GM23248 (cell line): Measurements from ENCODE around the gene BCL7B. TPM values are rescaled to one million over a fixed set of nuclear protein-coding genes. Genes with fewer than 3 reads are reported as not detected.

Experiments
- DNase-seq: peaks from one replicate; pipeline ENCODE4 v3.0.0-alpha.2; 2015
- H2AFZ ChIP-seq: fragments of 200-600 bp; sonication (generic); 2 replicates; pipeline ENCODE4 v1.6.1; 2016; ENCODE audit warnings: antibody characterized with exemption
- H3F3A ChIP-seq: fragments of 200-600 bp; sonication (generic); 2 replicates; pipeline ENCODE4 v1.6.1; 2016; ENCODE audit warnings: mild to moderate bottlenecking, antibody characterized with exemption, mixed run types; ENCODE audit not compliant: insufficient read depth
- H3K27ac ChIP-seq: fragments of 200-600 bp; sonication (generic); 2 replicates; pipeline ENCODE4 v1.5.1; 2016; ENCODE audit warnings: mild to moderate bottlenecking
- H3K27me3 ChIP-seq: fragments of 200-600 bp; sonication (generic); replicated peaks from 2 replicates; pipeline ENCODE4 v1.6.1; 2016; ENCODE audit warnings: mild to moderate bottlenecking; ENCODE audit not compliant: insufficient read depth
- H3K36me3 ChIP-seq: fragments of 200-600 bp; sonication (generic); 2 replicates; pipeline ENCODE4 v1.6.1; 2016; ENCODE audit warnings: low read depth, mild to moderate bottlenecking
- H3K4me1 ChIP-seq: fragments of 200-600 bp; sonication (generic); 2 replicates; pipeline ENCODE4 v1.6.1; 2016; ENCODE audit warnings: mild to moderate bottlenecking; ENCODE audit not compliant: insufficient read depth
- H3K4me2 ChIP-seq: fragments of 200-600 bp; sonication (generic); one replicate; pipeline ENCODE4 v1.6.1; 2016; ENCODE audit warnings: mild to moderate bottlenecking; ENCODE audit not compliant: unreplicated experiment
- H3K4me3 ChIP-seq: fragments of 200-600 bp; sonication (generic); 2 replicates; pipeline ENCODE4 v1.5.1; 2016; ENCODE audit warnings: mild to moderate bottlenecking
- H3K79me2 ChIP-seq: fragments of 200-600 bp; sonication (generic); 2 replicates; pipeline ENCODE4 v1.6.1; 2016; ENCODE audit warnings: mild to moderate bottlenecking; ENCODE audit not compliant: insufficient read depth
- H3K9ac ChIP-seq: fragments of 200-600 bp; sonication (generic); 2 replicates; pipeline ENCODE4 v1.6.1; 2016; ENCODE audit warnings: mild to moderate bottlenecking
- H3K9me2 ChIP-seq: fragments of 200-600 bp; sonication (generic); 2 replicates; pipeline ENCODE4 v1.6.1; 2016; ENCODE audit warnings: mixed run types, mild to moderate bottlenecking, moderate library complexity; ENCODE audit not compliant: insufficient read depth
- H3K9me3 ChIP-seq: fragments of 200-600 bp; sonication (generic); one replicate; pipeline ENCODE4 v1.6.1; 2017; ENCODE audit warnings: low read depth
- H4K20me1 ChIP-seq: fragments of 200-600 bp; sonication (generic); 2 replicates; pipeline ENCODE4 v1.6.0; 2016; ENCODE audit not compliant: insufficient read depth
- EZH2 ChIP-seq: fragments of 200-600 bp; sonication (generic); IDR thresholded peaks from 2 replicates; pipeline ENCODE4 v1.6.1; 2018; ENCODE audit warnings: antibody characterized with exemption, mild to moderate bottlenecking; ENCODE audit not compliant: insufficient read depth, poor library complexity, severe bottlenecking
- EZH2phosphoT487 ChIP-seq: fragments of 200-600 bp; sonication (generic); IDR thresholded peaks from 2 replicates; pipeline ENCODE4 v1.6.1; 2018; ENCODE audit warnings: antibody characterized with exemption, moderate library complexity, mild to moderate bottlenecking, low read depth; ENCODE audit not compliant: insufficient read depth
- WGBS, 2 experiments: methylation state at CpG; one replicate each; pipeline ENCODE4 v1.1.6; 2015 to 2017; ENCODE audit warnings: low lambda C conversion rate in 2 of 2, low coverage in 1 of 2; ENCODE audit errors: missing lambda C conversion rate in 2 of 2; 5-methylcytosine and 5-hydroxymethylcytosine counted together
- in situ Hi-C: fragments of 300-500 bp; cut with MboI; formaldehyde crosslinking; loops from 2 replicates; pipeline ENCODE4 v1.15.0; 2020
- polyA plus RNA-seq: library from polyadenylated mRNA; unstranded; fragments of >200 nt; fragmentation: Nextera tagmentation; extraction: Ambion mirVana; gene quantifications from 2 replicates; pipeline ENCODE4 v1.2.1, GENCODE V29; 2016
- total RNA-seq: library from RNA; depleted of rRNA; stranded (reverse); fragments of >200 nt; shearing (Covaris generic); gene quantifications from 2 replicates; pipeline ENCODE4 v1.2.3, GENCODE V29; 2014

Gene BCL7B
- total and polyA plus RNA-seq, 2 experiments from 2014 or later = 24.8 to 72.6 TPM

DNA sequence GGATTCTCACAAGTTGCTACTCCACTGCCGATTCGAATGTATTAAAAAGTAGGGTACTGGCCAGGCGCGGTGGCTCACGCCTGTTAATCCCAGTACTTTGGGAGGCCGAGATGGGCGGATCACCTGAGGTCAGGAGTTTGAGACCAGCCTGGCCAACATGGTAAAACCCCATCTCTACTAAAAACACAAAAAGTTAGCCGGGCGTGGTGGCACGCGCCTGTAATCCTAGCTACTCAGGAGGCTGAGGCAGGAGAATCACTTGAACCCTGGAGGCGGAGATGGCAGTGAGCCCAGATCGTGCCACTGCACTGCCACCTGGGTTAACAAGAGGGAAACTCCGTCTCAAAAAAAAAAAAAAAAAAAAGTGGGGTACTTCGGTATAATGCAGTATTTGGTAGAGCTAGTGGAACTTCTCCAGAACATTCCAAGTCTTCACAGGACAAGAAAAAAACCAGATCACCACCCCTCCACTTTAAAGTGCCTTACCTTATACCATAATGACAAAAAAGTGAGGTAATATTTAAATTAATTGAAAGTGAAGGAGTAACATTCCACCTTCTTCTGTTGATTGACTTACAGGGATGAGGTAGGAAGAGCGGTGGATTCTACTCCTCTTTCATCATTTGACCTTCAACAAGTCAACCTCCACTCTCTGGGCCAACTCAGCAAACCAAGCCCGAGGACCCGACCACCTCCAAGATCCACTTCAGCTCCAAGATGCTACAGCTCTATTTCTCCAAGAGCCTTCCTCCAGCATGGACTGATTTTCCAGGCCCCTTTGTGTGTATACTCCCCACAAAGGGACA, 37.4 kb downstream of the BCL7B start:
- no peaks in the 10 kb centered on the region for H3K27me3 ChIP-seq
- H3K4me2 ChIP-seq = peak overlapping the region; percentile 98
- H4K20me1 ChIP-seq = peaks cover 6% of the 10 kb centered on the region; the same call in 1 of the 2 replicates
- peak; percentile 38 for DNase-seq
- peak overlapping the region; percentile 89 for H2AFZ ChIP-seq
- peak overlapping the region; percentile 90 for H3K9ac ChIP-seq
- peaks cover 13% of the 10 kb centered on the region; the same call in 1 of the 2 replicates for H3K36me3 ChIP-seq
- WGBS, 2 experiments = 63 to 66% methylated on average over 18 of the region's 18 CpGs
- H3K27ac ChIP-seq = peak overlapping the region; percentile 72
- in situ Hi-C loops = no loop called here
- H3K9me3 ChIP-seq = no peaks in the 10 kb centered on the region
- H3K4me1 ChIP-seq = peaks cover 20% of the 10 kb centered on the region
- H3K79me2 ChIP-seq = peaks cover 66% of the 10 kb centered on the region
- TF ChIP-seq EZH2 (no peak), EZH2phosphoT487 (no peak)
- H3K9me2 ChIP-seq = no peaks in the 10 kb centered on the region
- H3K4me3 ChIP-seq = peak overlapping the region; percentile 79
- H3F3A ChIP-seq = peaks cover 31% of the 10 kb centered on the region

DNA sequence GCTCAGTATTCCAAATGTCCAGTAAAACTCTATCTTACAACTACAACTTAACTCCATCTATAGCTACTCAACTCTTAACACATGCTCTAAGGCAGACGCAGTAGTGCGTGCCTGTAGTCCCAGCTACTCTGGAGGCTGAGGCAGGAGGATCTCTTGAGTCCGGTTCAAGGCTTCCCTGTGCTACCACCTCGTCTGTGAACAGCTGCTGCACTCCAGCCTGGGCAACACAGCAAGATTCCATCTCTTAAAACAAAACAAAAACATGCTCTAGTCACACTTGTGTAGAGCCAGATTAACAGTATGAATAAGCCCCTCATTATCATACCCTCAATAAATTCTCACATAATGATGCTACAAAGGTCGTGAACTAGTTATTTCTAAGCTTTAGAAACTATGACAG, 39.0 kb downstream of the BCL7B start:
- in situ Hi-C loops = no loop called here
- Histone ChIP-seq H3K9ac (no peak overlapping the region), H3F3A (peaks cover 31% of the 10 kb centered on the region), H3K27me3 (no peaks in the 10 kb centered on the region), H3K9me2 (no peaks in the 10 kb centered on the region), H3K79me2 (peaks cover 82% of the 10 kb centered on the region), H3K9me3 (no peaks in the 10 kb centered on the region), H3K4me2 (peak overlapping the region; percentile 98), H3K27ac (0 out of 2 replicates have a peak overlapping the region, but pooled peaks have one; percentile 72), H2AFZ (no peak overlapping the region), H3K4me1 (peaks cover 20% of the 10 kb centered on the region), H3K4me3 (peak overlapping the region; percentile 79), H4K20me1 (peaks cover 6% of the 10 kb centered on the region; the same call in 1 of the 2 replicates), H3K36me3 (peaks cover 25% of the 10 kb centered on the region; the same call in 1 of the 2 replicates)
- TF ChIP-seq EZH2phosphoT487 (no peak), EZH2 (no peak)
- DNase-seq = no peak
- 70% methylated on average over 5 of the region's 5 CpGs for WGBS, 2 experiments

DNA sequence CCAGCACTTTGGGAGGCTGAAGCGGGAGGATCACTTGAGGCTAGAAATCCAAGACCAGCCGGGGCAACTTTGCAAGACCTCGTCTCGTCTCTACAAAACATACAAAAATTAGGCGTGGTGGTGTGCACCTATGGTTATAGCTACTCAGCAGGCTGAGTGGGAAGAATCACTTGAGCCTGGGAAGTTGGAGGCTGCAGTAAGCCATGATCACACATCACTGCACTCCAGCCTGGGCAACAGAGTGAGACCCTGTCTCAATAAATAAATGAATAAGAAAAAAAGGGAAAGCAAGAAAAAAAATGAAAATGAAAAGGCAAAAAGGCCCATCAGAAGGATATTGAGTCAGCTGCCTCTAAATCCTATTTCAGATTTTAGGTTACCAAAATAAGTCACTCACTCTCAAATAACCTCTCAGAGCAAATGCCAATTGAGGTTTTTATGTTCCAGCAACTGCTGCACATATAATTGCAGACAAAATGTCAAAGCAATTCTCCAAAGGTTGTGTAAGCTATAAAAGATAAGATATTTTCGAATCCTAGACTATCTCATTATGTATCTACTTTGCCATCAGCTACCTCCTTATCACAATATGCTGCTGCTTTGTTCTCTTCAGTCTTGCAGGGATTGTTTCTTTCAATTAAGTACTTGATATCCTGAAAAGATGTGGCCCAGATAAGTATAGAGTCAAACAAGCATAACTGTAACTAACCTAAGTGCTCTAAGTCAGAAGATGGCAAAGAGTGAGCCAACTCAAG, 40.1 kb downstream of the BCL7B start:
- peaks cover 93% of the 10 kb centered on the region for H3K79me2 ChIP-seq
- H3K27ac ChIP-seq = no peak overlapping the region
- H2AFZ ChIP-seq = no peak overlapping the region
- peaks cover 20% of the 10 kb centered on the region for H3K4me1 ChIP-seq
- no peak for DNase-seq
- H3F3A ChIP-seq = peaks cover 31% of the 10 kb centered on the region
- no peak overlapping the region for H3K9ac ChIP-seq
- no peak overlapping the region for H3K4me2 ChIP-seq
- peaks cover 34% of the 10 kb centered on the region for H3K36me3 ChIP-seq
- H3K4me3 ChIP-seq = no peak overlapping the region
- no peaks in the 10 kb centered on the region for H3K9me2 ChIP-seq
- no peak for TF ChIP-seq EZH2phosphoT487
- TF ChIP-seq EZH2 = no peak
- peaks cover 6% of the 10 kb centered on the region; the same call in 1 of the 2 replicates for H4K20me1 ChIP-seq
- in situ Hi-C loops = no loop called here
- H3K27me3 ChIP-seq = no peaks in the 10 kb centered on the region
- no peaks in the 10 kb centered on the region for H3K9me3 ChIP-seq
- 92 to 95% methylated on average over 6 of the region's 6 CpGs for WGBS, 2 experiments

DNA sequence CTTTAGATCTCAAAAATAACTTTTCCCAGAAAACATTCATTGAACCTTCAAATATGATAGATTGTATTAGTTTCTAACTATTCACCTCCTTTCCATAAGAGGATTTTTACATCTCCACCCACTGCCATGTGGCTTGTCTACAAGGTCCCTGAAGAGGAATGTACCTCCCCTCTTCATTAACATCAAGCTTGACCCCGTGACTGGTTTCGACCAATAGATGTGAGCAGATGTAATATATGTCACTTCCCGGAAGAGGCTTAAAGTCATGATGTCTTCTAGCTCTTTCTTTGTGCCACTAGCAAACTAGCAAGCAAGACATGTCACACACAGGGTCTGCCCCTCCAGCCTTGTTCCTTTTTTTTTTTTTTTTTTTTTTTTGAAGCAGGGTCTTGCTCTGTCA, 42.3 kb downstream of the BCL7B start:
- H3K4me3 ChIP-seq = no peak overlapping the region
- no peak overlapping the region for H3K9ac ChIP-seq
- TF ChIP-seq EZH2phosphoT487 (no peak), EZH2 (no peak)
- peaks cover 6% of the 10 kb centered on the region; the same call in 1 of the 2 replicates for H4K20me1 ChIP-seq
- in situ Hi-C loops = no loop called here
- peaks cover 21% of the 10 kb centered on the region for H3F3A ChIP-seq
- H3K9me3 ChIP-seq = no peaks in the 10 kb centered on the region
- H3K36me3 ChIP-seq = peaks cover 47% of the 10 kb centered on the region
- DNase-seq = no peak
- H3K4me2 ChIP-seq = no peak overlapping the region
- no peak overlapping the region for H3K27ac ChIP-seq
- no peak overlapping the region for H2AFZ ChIP-seq
- no peaks in the 10 kb centered on the region for H3K27me3 ChIP-seq
- H3K9me2 ChIP-seq = no peaks in the 10 kb centered on the region
- H3K4me1 ChIP-seq = peaks cover 19% of the 10 kb centered on the region
- peaks cover 100% of the 10 kb centered on the region for H3K79me2 ChIP-seq
- 98 to 100% methylated on average over 3 of the region's 3 CpGs for WGBS, 2 experiments
